Hair follicular keratinocyte (primary cell): ENCODE measurements around the gene MAG. TPM values are rescaled to one million over a fixed set of nuclear protein-coding genes. Genes with fewer than 3 reads are reported as not detected.

Source experiments
- total RNA-seq: library from RNA; depleted of rRNA; stranded (reverse); fragments of >200 nt; gene quantifications from 2 replicates; pipeline ENCODE4 v1.2.3, GENCODE V29; 2015

Gene MAG
- not detected in 2 replicates for total RNA-seq

GRCh38 chr19:35291916-35292315, at the start of gene MAG:
MAG (plus strand) TSS chr19:35292161; CDS start chr19:35295409, 3,248 bp downstream.

GRCh38 chr19:35248310-35249145, 43.4 kb upstream of the MAG start, which contains the start of gene LSR:
LSR (plus strand) TSS chr19:35249002; CDS start chr19:35249023, 21 bp downstream.

GRCh38 chr19:35268536-35269437, 23.2 kb upstream of the MAG start, which contains the start of gene USF2:
USF2 (plus strand) TSS chr19:35268962; CDS start chr19:35269102, 140 bp downstream.

GRCh38 chr19:35328851-35329285, 36.9 kb downstream of the MAG start, which contains the start of gene CD22:
CD22 (plus strand) TSS chr19:35329187; CDS start chr19:35332041, 2,854 bp downstream.

GRCh38 chr19:35347171-35347929, 55.4 kb downstream of the MAG start, which contains the start of gene FFAR1:
FFAR1 (plus strand) TSS chr19:35347902; CDS start chr19:35351552, 3,650 bp downstream.

GRCh38 chr19:35357867-35358573, 66.1 kb downstream of the MAG start, which contains the start of gene FFAR3:
FFAR3 (plus strand) TSS chr19:35358460; CDS start chr19:35358891, 431 bp downstream.

Other genes with a start within 250 kb of the MAG start
- 194 and 479 TPM in 2 replicates for gene FXYD3, start 176.3 kb upstream of the MAG start, total RNA-seq
- gene LGI4, start 157.1 kb upstream of the MAG start, total RNA-seq = not detected in 2 replicates
- gene FXYD1, start 153.3 kb upstream of the MAG start, total RNA-seq = not detected in 2 replicates
- gene FXYD7, start 148.9 kb upstream of the MAG start, total RNA-seq = not detected in 2 replicates
- gene FXYD5, start 137.4 kb upstream of the MAG start, total RNA-seq = 145 and 202 TPM in 2 replicates
- not detected in 2 replicates for gene FAM187B, start 63.4 kb upstream of the MAG start, total RNA-seq
- 79.2 and 110 TPM in 2 replicates for gene LSR, start 43.2 kb upstream of the MAG start, total RNA-seq
- gene USF2, start 23.2 kb upstream of the MAG start, total RNA-seq = 68.6 and 81.7 TPM in 2 replicates
- not detected in 2 replicates for gene HAMP, start 9.6 kb upstream of the MAG start, total RNA-seq
- not detected in 2 replicates for gene CD22, start 37.0 kb downstream of the MAG start, total RNA-seq
- not detected in 2 replicates for gene FFAR1, start 55.7 kb downstream of the MAG start, total RNA-seq
- gene FFAR3, start 66.3 kb downstream of the MAG start, total RNA-seq = not detected in 2 replicates
- gene GPR42, start 78.9 kb downstream of the MAG start, total RNA-seq = not detected in 2 replicates
- not detected in 2 replicates for gene FFAR2, start 156.1 kb downstream of the MAG start, total RNA-seq
- 1.4 and 4.2 TPM in 2 replicates for gene KRTDAP, start 198.3 kb downstream of the MAG start, total RNA-seq
- 317 and 408 TPM in 2 replicates for gene DMKN, start 221.5 kb downstream of the MAG start, total RNA-seq
- 1.1 and 3.4 TPM in 2 replicates for gene SBSN, start 236.2 kb downstream of the MAG start, total RNA-seq
- not detected in 2 replicates for gene GAPDHS, start 241.3 kb downstream of the MAG start, total RNA-seq